ENCODE data around the gene RAB37. TPM values are rescaled to one million over a fixed set of nuclear protein-coding genes. Genes with fewer than 3 reads are reported as not detected.
A peak's percentile ranks its signal among the peaks of the same experiment; 100 is the strongest.

RAB37 gene
- total and polyA plus RNA-seq, 2 of the 13 experiments (the other 11 are each of a cell fraction or from before 2014, with no cell fraction given) = 0.91 to 3.7 TPM

DNA sequence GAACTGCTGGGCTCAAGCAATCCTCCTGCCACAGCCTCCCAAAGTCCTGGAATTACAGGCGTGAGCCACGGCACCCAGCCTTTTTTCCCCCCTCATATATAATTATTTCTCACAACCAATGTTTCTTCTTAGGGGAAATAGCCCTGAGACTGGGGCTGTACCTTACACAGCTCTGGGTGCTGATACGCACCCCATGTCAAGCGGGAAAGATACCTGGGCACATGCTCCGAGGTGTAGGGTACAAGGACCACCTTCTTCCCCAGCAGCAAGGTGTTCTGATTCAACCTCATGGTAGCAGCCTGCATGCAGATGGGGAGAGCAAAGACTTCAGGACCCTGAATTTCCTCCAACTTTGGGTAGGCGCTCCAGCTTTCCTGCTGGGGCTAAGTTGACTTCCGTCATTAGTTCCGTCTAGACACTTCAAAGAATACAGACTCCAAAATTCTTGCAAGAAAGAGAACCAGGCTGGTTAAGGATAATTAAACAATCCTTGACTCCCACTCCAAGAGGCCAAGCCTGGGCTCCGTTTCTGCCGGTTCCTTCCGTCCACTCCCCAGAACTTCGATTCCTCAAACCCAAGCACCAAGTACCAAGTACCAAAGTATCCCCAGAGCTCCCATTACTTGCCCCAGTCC, 38.5 kb downstream of the RAB37 start (continued):
- TF ChIP-seq, protein P1, sequence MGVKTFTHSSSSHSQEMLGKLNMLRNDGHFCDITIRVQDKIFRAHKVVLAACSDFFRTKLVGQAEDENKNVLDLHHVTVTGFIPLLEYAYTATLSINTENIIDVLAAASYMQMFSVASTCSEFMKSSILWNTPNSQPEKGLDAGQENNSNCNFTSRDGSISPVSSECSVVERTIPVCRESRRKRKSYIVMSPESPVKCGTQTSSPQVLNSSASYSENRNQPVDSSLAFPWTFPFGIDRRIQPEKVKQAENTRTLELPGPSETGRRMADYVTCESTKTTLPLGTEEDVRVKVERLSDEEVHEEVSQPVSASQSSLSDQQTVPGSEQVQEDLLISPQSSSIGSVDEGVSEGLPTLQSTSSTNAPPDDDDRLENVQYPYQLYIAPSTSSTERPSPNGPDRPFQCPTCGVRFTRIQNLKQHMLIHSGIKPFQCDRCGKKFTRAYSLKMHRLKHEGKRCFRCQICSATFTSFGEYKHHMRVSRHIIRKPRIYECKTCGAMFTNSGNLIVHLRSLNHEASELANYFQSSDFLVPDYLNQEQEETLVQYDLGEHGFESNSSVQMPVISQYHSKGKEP (CRISPR knock-in tag; IDR thresholded peaks at IDR 0.05) = no peak
- TF ChIP-seq, protein P2, sequence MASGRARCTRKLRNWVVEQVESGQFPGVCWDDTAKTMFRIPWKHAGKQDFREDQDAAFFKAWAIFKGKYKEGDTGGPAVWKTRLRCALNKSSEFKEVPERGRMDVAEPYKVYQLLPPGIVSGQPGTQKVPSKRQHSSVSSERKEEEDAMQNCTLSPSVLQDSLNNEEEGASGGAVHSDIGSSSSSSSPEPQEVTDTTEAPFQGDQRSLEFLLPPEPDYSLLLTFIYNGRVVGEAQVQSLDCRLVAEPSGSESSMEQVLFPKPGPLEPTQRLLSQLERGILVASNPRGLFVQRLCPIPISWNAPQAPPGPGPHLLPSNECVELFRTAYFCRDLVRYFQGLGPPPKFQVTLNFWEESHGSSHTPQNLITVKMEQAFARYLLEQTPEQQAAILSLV (CRISPR knock-in tag; IDR thresholded peaks at IDR 0.05; ENCODE audit: borderline replicate concordance) = no peak
- TF ChIP-seq ZNF251 (CRISPR knock-in tag; IDR thresholded peaks at IDR 0.05) (no peak), PRMT3 (CRISPR knock-in tag; IDR thresholded peaks at IDR 0.05; ENCODE audit: borderline replicate concordance, low read depth) (0 out of 2 replicates have a peak, but pooled peaks have one; percentile 23), ZNF224 (CRISPR knock-in tag; IDR thresholded peaks at IDR 0.05) (no peak), ZNF354B (CRISPR knock-in tag; IDR thresholded peaks at IDR 0.05) (no peak), ZNF768 (CRISPR knock-in tag; IDR thresholded peaks at IDR 0.05) (no peak), TOPORS (CRISPR knock-in tag; IDR thresholded peaks at IDR 0.05) (no peak), MZF1 (CRISPR knock-in tag; IDR thresholded peaks at IDR 0.05; ENCODE audit: borderline replicate concordance) (0 out of 2 replicates have a peak, but pooled peaks have one; percentile 26), WIZ (CRISPR knock-in tag; IDR thresholded peaks at IDR 0.05) (no peak), GATA4 (IDR thresholded peaks at IDR 0.05; ENCODE audit: borderline replicate concordance, low read depth) (no peak), EZH2 (conservative IDR thresholded peaks at IDR 0.05; ENCODE audit: low read depth, low read length) (no peak)
- TF ChIP-seq, protein P3, sequence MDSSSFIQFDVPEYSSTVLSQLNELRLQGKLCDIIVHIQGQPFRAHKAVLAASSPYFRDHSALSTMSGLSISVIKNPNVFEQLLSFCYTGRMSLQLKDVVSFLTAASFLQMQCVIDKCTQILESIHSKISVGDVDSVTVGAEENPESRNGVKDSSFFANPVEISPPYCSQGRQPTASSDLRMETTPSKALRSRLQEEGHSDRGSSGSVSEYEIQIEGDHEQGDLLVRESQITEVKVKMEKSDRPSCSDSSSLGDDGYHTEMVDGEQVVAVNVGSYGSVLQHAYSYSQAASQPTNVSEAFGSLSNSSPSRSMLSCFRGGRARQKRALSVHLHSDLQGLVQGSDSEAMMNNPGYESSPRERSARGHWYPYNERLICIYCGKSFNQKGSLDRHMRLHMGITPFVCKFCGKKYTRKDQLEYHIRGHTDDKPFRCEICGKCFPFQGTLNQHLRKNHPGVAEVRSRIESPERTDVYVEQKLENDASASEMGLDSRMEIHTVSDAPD (CRISPR knock-in tag; IDR thresholded peaks at IDR 0.05) = peak; percentile 53; the same call in 1 of the 2 replicates
- TF ChIP-seq, protein P4, sequence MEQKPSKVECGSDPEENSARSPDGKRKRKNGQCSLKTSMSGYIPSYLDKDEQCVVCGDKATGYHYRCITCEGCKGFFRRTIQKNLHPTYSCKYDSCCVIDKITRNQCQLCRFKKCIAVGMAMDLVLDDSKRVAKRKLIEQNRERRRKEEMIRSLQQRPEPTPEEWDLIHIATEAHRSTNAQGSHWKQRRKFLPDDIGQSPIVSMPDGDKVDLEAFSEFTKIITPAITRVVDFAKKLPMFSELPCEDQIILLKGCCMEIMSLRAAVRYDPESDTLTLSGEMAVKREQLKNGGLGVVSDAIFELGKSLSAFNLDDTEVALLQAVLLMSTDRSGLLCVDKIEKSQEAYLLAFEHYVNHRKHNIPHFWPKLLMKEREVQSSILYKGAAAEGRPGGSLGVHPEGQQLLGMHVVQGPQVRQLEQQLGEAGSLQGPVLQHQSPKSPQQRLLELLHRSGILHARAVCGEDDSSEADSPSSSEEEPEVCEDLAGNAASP (CRISPR knock-in tag; IDR thresholded peaks at IDR 0.05; ENCODE audit: borderline replicate concordance) = no peak
- TF ChIP-seq, protein P5, sequence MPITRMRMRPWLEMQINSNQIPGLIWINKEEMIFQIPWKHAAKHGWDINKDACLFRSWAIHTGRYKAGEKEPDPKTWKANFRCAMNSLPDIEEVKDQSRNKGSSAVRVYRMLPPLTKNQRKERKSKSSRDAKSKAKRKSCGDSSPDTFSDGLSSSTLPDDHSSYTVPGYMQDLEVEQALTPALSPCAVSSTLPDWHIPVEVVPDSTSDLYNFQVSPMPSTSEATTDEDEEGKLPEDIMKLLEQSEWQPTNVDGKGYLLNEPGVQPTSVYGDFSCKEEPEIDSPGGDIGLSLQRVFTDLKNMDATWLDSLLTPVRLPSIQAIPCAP (CRISPR knock-in tag; IDR thresholded peaks at IDR 0.05; ENCODE audit: low read depth) = no peak

All from HepG2 (cell line).